HepG2 (cell line): ENCODE results near the gene GBP7. TPM values are rescaled to one million over a fixed set of nuclear protein-coding genes. Genes with fewer than 3 reads are reported as not detected.
A peak's percentile ranks its signal among the peaks of the same experiment; 100 is the strongest.

ENCODE experiments used
- ATAC-seq: fragments of 200-7000 bp; cut with Tn5 transposase; 3 replicates; pipeline ENCODE4 v1.9.1; 2020; ENCODE audit warnings: mild to moderate bottlenecking, moderate library complexity
- Bru-seq: library from RNA; stranded (reverse); fragments of 400-500 nt; gene quantifications from one replicate; lab custom pipeline; 2021; lab: Mats Ljungman, UMichigan
- BruChase-seq, 2 experiments: library from RNA; stranded (reverse); fragments of 400-500 nt; gene quantifications; one replicate each; lab custom pipeline; 2021; lab: Mats Ljungman, UMichigan
- BruUV-seq: library from RNA; stranded (reverse); fragments of 400-500 nt; replicated peaks from 2 replicates; lab custom pipeline; 2021; lab: Mats Ljungman, UMichigan
- CTCF ChIA-PET: fragments of 300-600 bp; formaldehyde crosslinking; extraction: SDS; loops from one replicate; lab custom pipeline; 2021; ENCODE audit warnings: low total read pairs, inconsistent platforms, low intra/inter-chr PET ratio; lab: Yijun Ruan, JAX
- POLR2A ChIA-PET: fragments of 350-600 bp; sonication (Branson Sonifier 250); formaldehyde crosslinking; loops from one replicate; lab custom pipeline; 2020; ENCODE audit warnings: antibody characterized with exemption, inconsistent platforms; lab: Yijun Ruan, JAX
- DNase-seq: peaks from one replicate; pipeline ENCODE4 v3.0.0-alpha.2; 2015; ENCODE audit warnings: low spot score
- FAIRE-seq: peaks from 3 replicates; lab custom pipeline; 2011; peaks lifted over from hg19 to GRCh38; lab: Jason Lieb, UNC
- H2AFZ ChIP-seq: one replicate; pipeline ENCODE4 v1.6.1; 2011; ENCODE audit warnings: low read length, inconsistent platforms
- H3K27ac ChIP-seq: fragments of 300-600 bp; 3 replicates; pipeline ENCODE4 v1.8.0; 2011; ENCODE audit warnings: mixed run types, mild to moderate bottlenecking, mixed read lengths, low read length, inconsistent platforms; ENCODE audit not compliant: insufficient read depth; ENCODE audit errors: extremely low read length
- H3K27me3 ChIP-seq, 2 experiments: fragments of 200-600 bp in 1 of 2; 2 replicates in 1 of 2; 3 replicates in 1 of 2; pipeline versions ENCODE4 v1.6.0 to v1.8.0; 2011; ENCODE audit warnings: low read length in 2 of 2, mild to moderate bottlenecking in 2 of 2, moderate library complexity in 2 of 2, inconsistent platforms in 1 of 2; ENCODE audit not compliant: insufficient read depth in 2 of 2, control insufficient read depth in 1 of 2
- H3K36me3 ChIP-seq, 2 experiments: fragments of 200-600 bp in 1 of 2; replicated peaks in 1 of 2; 2 replicates in 1 of 2; 3 replicates in 1 of 2; pipeline versions ENCODE4 v1.5.1 to v1.8.0; 2011; ENCODE audit warnings: low read length in 2 of 2, inconsistent platforms in 1 of 2; ENCODE audit not compliant: insufficient read depth in 2 of 2, control insufficient read depth in 1 of 2
- H3K4me1 ChIP-seq: 2 replicates; pipeline ENCODE4 v1.5.1; 2012; ENCODE audit warnings: low read length, inconsistent platforms; ENCODE audit not compliant: insufficient read depth
- H3K4me2 ChIP-seq: 2 replicates; pipeline ENCODE4 v1.6.0; 2011; ENCODE audit warnings: low read depth, low read length, inconsistent platforms
- H3K4me3 ChIP-seq, 3 experiments: fragments of 200-600 bp in 1 of 3; sonication (generic), shearing (Covaris generic) in 1 of 3; replicated peaks in 1 of 3; 2 replicates each; pipeline ENCODE4 v1.5.1; 2011 to 2016; ENCODE audit warnings: low read length in 3 of 3, inconsistent platforms in 2 of 3, low read depth in 2 of 3, mild to moderate bottlenecking in 2 of 3, control low read depth in 1 of 3, mixed read lengths in 1 of 3; ENCODE audit not compliant: insufficient read depth in 1 of 3
- H3K79me2 ChIP-seq: one replicate; pipeline ENCODE4 v1.6.1; 2011; ENCODE audit warnings: low read length, inconsistent platforms; ENCODE audit not compliant: insufficient read depth
- H3K9ac ChIP-seq: 2 replicates; pipeline ENCODE4 v1.6.0; 2011; ENCODE audit warnings: mild to moderate bottlenecking, low read depth, low read length, inconsistent platforms; ENCODE audit not compliant: insufficient read depth
- H3K9me3 ChIP-seq: 2 replicates; pipeline ENCODE4 v1.5.1; 2012; ENCODE audit warnings: mild to moderate bottlenecking, low read length
- H4K20me1 ChIP-seq: 2 replicates; pipeline ENCODE4 v1.6.0; 2011; ENCODE audit warnings: inconsistent platforms, mild to moderate bottlenecking, low read length, moderate library complexity; ENCODE audit not compliant: insufficient read depth
- ZFAT ChIP-seq: sonication (generic); formaldehyde crosslinking; conservative IDR thresholded peaks from 2 replicates; pipeline ENCODE4 v1.8.1; 2023; ENCODE audit warnings: missing genetic modification reagents, inconsistent platforms
- in situ Hi-C: cut with HindIII; loops from 2 replicates; pipeline ENCODE4 v1.10.0; 2017; ENCODE audit warnings: low pct_unique_long_range_greater_than_20kb; ENCODE audit not compliant: extremely low pct_ligation_motif_present
- intact Hi-C: fragments of 100-400 bp; cut with micrococcal nuclease; formaldehyde crosslinking; loops from one replicate; pipeline ENCODE4 v1.10.0; 2022; ENCODE audit not compliant: unreplicated experiment
- long read RNA-seq, 2 experiments: library from RNA in 1 of 2; library from polyadenylated mRNA in 1 of 2; stranded (forward) in 1 of 2; unstranded in 1 of 2; transcript quantifications; one replicate each; pipeline ENCODE4 v2.0.0, GENCODE V29; 2019 to 2022
- polyA minus RNA-seq, 3 experiments: library from RNA; depleted of rRNA, polyadenylated mRNA; stranded (reverse); fragments of >200 nt; gene quantifications; 2 replicates each; pipeline ENCODE4 v1.2.3, GENCODE V29; 2011; ENCODE audit warnings: low replicate concordance in 1 of 3
- polyA plus RNA-seq, 8 experiments: library from polyadenylated mRNA; depleted of rRNA in 3 of 8; stranded (reverse) in 7 of 8; unstranded in 1 of 8; fragments of >200 nt; fragmentation: Illumina TruSeq in 4 of 8; extraction: Trizol in 4 of 8; gene quantifications; 2 replicates each; pipeline versions ENCODE4 v1.2.1 to v1.2.3, GENCODE V29; 2011 to 2016; ENCODE audit warnings: low read depth in 4 of 8, missing spikeins in 1 of 8, mixed read lengths in 1 of 8; ENCODE audit not compliant: insufficient read depth in 1 of 8
- total RNA-seq, 5 experiments: library from RNA; depleted of rRNA; stranded (reverse); fragments of >200 nt; fragmentation: Illumina TruSeq; extraction: Trizol; gene quantifications; 2 replicates each; pipeline ENCODE4 v1.2.3, GENCODE V29; 2016; ENCODE audit warnings: low read depth in 1 of 5
- TF ChIP-seq, protein P1 (sequence below): sonication (generic); formaldehyde crosslinking; IDR thresholded peaks from 2 replicates; pipeline ENCODE4 v1.4.0; 2020; ENCODE audit warnings: missing genetic modification reagents, borderline replicate concordance
- TF ChIP-seq, protein P2 (sequence below): sonication (generic); formaldehyde crosslinking; IDR thresholded peaks from 2 replicates; pipeline ENCODE4 v1.5.1; 2020; ENCODE audit warnings: missing genetic modification reagents, mild to moderate bottlenecking, borderline replicate concordance
- TF ChIP-seq, protein P3 (sequence below): sonication (generic); formaldehyde crosslinking; IDR thresholded peaks from 2 replicates; pipeline ENCODE4 v1.5.0; 2020; ENCODE audit warnings: mild to moderate bottlenecking, missing genetic modification reagents, borderline replicate concordance

The GBP7 gene, protein sequence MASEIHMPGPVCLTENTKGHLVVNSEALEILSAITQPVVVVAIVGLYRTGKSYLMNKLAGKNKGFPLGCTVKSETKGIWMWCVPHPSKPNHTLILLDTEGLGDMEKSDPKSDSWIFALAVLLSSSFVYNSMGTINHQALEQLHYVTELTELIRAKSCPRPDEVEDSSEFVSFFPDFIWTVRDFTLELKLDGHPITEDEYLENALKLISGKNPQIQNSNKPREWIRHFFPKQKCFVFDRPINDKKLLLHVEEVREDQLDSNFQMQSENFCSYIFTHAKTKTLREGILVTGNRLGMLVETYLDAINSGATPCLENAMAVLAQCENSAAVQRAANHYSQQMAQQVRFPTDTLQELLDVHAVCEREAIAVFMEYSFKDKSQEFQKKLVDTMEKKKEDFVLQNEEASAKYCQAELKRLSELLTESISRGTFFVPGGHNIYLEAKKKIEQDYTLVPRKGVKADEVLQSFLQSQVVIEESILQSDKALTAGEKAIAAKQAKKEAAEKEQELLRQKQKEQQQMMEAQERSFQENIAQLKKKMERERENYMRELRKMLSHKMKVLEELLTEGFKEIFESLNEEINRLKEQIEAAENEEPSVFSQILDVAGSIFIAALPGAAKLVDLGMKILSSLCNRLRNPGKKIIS
- not detected in 2 replicates for total RNA-seq (2016; rRNA removed; fragmentation: Illumina TruSeq; extraction: Trizol)
- total RNA-seq (2016; cell fraction: cytosol; rRNA removed; fragmentation: Illumina TruSeq; extraction: Trizol; ENCODE audit: low read depth) = not detected in 2 replicates
- not detected in 2 replicates for total RNA-seq (2016; cell fraction: insoluble cytoplasmic fraction; rRNA removed; fragmentation: Illumina TruSeq; extraction: Trizol)
- total RNA-seq (2016; cell fraction: membrane; rRNA removed; fragmentation: Illumina TruSeq; extraction: Trizol) = not detected in 2 replicates
- total RNA-seq (2016; cell fraction: nucleus; rRNA removed; fragmentation: Illumina TruSeq; extraction: Trizol) = not detected in 2 replicates
- not detected in 2 replicates for polyA plus RNA-seq (2011; rRNA removed)
- not detected in 2 replicates for polyA plus RNA-seq (2011; cell fraction: cytosol; rRNA removed)
- polyA plus RNA-seq (2011; cell fraction: nucleus; rRNA removed) = not detected in 2 replicates
- polyA plus RNA-seq (2012) = not detected in 2 replicates
- not detected in 2 replicates for polyA plus RNA-seq (2016; cell fraction: cytosol; fragmentation: Illumina TruSeq; extraction: Trizol; ENCODE audit: low read depth)
- not detected in 2 replicates for polyA plus RNA-seq (2016; cell fraction: insoluble cytoplasmic fraction; fragmentation: Illumina TruSeq; extraction: Trizol; ENCODE audit: low read depth)
- not detected in 2 replicates for polyA plus RNA-seq (2016; cell fraction: membrane; fragmentation: Illumina TruSeq; extraction: Trizol; ENCODE audit: low read depth)
- not detected in 2 replicates for polyA plus RNA-seq (2016; cell fraction: nucleus; fragmentation: Illumina TruSeq; extraction: Trizol; ENCODE audit: insufficient read depth, low read depth)
- polyA minus RNA-seq (2011; rRNA and poly(A)+ RNA removed; ENCODE audit: low replicate concordance) = not detected in 2 replicates
- polyA minus RNA-seq (2011; cell fraction: cytosol; rRNA and poly(A)+ RNA removed) = not detected in 2 replicates
- not detected in 2 replicates for polyA minus RNA-seq (2011; cell fraction: nucleus; rRNA and poly(A)+ RNA removed)
- percentile 3 among the genes with signal in this experiment for Bru-seq, nascent RNA
- percentile 1 among the genes with signal in this experiment for BruChase-seq, experiment 1, labeled RNA remaining after a 6-hour chase
- BruChase-seq, experiment 2, labeled RNA remaining after a 2-hour chase = not detected
- long read RNA-seq, experiment 1 = 0 reads
- long read RNA-seq, experiment 2 = 0 reads

DNA sequence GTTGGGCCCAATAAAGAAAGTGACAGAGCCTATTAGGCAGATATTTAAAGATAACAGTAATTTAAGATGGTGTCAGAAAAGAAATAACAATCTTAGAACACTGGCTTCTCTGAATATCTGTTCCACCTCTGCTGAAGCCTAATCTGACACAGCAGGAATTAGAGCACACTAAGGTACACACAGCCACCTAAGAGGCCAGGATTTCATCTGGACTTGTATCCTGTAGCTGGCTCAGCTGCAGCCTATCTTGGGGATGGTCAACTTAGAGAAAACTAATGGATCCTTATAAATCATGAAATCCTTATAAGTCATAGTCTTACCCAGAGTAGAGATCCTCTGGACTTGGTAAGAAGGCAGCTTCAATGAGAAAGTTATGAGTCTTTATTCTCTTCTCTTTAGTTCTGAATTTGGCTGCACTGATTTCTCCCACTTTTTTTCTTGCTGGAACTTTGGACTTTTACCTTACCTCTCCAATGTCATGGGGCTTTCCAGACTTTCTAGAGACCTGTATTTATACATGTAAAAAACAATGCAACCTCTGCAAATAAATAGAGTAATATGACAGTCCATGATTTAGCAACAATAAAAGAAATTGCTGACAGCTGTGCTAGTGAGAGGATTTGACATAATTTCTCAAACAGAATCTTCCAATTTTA lies at the start of gene GBP7:
Gene GBP7 (minus strand): TSS at position 403 of the 656 bp plus-strand sequence. CDS start 4,068 bp downstream, outside the sequence.
- ChIA-PET POLR2A (no interaction called here), CTCF (no interaction called here)
- no peaks in the 10 kb centered on the region for H3K9me3 ChIP-seq
- no peak within 1 kb of the TSS for H3K9ac ChIP-seq
- no TSS peak for BruUV-seq
- no peaks in the 10 kb centered on the region for H3K36me3 ChIP-seq
- intact Hi-C loops = no loop called here
- no peak for FAIRE-seq
- no peak within 1 kb of the TSS for H3K4me2 ChIP-seq
- no peak within 1 kb of the TSS for H2AFZ ChIP-seq
- H3K27me3 ChIP-seq = no peaks in the 10 kb centered on the region; a peak in 2 of 5 replicates
- DNase-seq = no peak
- H3K27ac ChIP-seq = no peak within 1 kb of the TSS
- no peak within 1 kb of the TSS for H3K4me3 ChIP-seq
- H4K20me1 ChIP-seq = no peaks in the 10 kb centered on the region
- no peaks in the 10 kb centered on the region for H3K4me1 ChIP-seq
- no peaks in the 10 kb centered on the region for H3K79me2 ChIP-seq
- in situ Hi-C loops = no loop called here
- ATAC-seq = no peak
- TF ChIP-seq, protein P1, sequence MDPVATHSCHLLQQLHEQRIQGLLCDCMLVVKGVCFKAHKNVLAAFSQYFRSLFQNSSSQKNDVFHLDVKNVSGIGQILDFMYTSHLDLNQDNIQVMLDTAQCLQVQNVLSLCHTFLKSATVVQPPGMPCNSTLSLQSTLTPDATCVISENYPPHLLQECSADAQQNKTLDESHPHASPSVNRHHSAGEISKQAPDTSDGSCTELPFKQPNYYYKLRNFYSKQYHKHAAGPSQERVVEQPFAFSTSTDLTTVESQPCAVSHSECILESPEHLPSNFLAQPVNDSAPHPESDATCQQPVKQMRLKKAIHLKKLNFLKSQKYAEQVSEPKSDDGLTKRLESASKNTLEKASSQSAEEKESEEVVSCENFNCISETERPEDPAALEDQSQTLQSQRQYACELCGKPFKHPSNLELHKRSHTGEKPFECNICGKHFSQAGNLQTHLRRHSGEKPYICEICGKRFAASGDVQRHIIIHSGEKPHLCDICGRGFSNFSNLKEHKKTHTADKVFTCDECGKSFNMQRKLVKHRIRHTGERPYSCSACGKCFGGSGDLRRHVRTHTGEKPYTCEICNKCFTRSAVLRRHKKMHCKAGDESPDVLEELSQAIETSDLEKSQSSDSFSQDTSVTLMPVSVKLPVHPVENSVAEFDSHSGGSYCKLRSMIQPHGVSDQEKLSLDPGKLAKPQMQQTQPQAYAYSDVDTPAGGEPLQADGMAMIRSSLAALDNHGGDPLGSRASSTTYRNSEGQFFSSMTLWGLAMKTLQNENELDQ = no peak
- no peak for TF ChIP-seq ZFAT
- TF ChIP-seq, protein P2, sequence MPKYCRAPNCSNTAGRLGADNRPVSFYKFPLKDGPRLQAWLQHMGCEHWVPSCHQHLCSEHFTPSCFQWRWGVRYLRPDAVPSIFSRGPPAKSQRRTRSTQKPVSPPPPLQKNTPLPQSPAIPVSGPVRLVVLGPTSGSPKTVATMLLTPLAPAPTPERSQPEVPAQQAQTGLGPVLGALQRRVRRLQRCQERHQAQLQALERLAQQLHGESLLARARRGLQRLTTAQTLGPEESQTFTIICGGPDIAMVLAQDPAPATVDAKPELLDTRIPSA (CRISPR knock-in tag) = no peak
- TF ChIP-seq, protein P3, sequence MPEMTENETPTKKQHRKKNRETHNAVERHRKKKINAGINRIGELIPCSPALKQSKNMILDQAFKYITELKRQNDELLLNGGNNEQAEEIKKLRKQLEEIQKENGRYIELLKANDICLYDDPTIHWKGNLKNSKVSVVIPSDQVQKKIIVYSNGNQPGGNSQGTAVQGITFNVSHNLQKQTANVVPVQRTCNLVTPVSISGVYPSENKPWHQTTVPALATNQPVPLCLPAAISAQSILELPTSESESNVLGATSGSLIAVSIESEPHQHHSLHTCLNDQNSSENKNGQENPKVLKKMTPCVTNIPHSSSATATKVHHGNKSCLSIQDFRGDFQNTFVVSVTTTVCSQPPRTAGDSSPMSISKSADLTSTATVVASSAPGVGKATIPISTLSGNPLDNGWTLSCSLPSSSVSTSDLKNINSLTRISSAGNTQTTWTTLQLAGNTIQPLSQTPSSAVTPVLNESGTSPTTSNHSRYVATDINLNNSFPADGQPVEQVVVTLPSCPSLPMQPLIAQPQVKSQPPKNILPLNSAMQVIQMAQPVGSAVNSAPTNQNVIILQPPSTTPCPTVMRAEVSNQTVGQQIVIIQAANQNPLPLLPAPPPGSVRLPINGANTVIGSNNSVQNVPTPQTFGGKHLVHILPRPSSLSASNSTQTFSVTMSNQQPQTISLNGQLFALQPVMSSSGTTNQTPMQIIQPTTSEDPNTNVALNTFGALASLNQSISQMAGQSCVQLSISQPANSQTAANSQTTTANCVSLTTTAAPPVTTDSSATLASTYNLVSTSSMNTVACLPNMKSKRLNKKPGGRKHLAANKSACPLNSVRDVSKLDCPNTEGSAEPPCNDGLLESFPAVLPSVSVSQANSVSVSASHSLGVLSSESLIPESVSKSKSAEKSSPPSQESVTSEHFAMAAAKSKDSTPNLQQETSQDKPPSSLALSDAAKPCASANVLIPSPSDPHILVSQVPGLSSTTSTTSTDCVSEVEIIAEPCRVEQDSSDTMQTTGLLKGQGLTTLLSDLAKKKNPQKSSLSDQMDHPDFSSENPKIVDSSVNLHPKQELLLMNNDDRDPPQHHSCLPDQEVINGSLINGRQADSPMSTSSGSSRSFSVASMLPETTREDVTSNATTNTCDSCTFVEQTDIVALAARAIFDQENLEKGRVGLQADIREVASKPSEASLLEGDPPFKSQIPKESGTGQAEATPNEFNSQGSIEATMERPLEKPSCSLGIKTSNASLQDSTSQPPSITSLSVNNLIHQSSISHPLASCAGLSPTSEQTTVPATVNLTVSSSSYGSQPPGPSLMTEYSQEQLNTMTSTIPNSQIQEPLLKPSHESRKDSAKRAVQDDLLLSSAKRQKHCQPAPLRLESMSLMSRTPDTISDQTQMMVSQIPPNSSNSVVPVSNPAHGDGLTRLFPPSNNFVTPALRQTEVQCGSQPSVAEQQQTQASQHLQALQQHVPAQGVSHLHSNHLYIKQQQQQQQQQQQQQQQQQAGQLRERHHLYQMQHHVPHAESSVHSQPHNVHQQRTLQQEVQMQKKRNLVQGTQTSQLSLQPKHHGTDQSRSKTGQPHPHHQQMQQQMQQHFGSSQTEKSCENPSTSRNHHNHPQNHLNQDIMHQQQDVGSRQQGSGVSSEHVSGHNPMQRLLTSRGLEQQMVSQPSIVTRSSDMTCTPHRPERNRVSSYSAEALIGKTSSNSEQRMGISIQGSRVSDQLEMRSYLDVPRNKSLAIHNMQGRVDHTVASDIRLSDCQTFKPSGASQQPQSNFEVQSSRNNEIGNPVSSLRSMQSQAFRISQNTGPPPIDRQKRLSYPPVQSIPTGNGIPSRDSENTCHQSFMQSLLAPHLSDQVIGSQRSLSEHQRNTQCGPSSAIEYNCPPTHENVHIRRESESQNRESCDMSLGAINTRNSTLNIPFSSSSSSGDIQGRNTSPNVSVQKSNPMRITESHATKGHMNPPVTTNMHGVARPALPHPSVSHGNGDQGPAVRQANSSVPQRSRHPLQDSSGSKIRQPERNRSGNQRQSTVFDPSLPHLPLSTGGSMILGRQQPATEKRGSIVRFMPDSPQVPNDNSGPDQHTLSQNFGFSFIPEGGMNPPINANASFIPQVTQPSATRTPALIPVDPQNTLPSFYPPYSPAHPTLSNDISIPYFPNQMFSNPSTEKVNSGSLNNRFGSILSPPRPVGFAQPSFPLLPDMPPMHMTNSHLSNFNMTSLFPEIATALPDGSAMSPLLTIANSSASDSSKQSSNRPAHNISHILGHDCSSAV (CRISPR knock-in tag) = no peak
